Hepatocyte (in vitro differentiated cells): ENCODE measurements around the gene RUNX1. TPM values are rescaled to one million over a fixed set of nuclear protein-coding genes. Genes with fewer than 3 reads are reported as not detected.

ENCODE experiments used
- DNase-seq: peaks from one replicate; pipeline ENCODE4 v3.0.0-alpha.2; 2016; ENCODE audit warnings: low spot score
- H2AFZ ChIP-seq: fragments of 200-600 bp; sonication (generic); 2 replicates; pipeline ENCODE4 v1.6.0; 2016; ENCODE audit warnings: antibody characterized with exemption, mild to moderate bottlenecking
- H3K27ac ChIP-seq: fragments of 200-600 bp; sonication (generic); 2 replicates; pipeline ENCODE4 v1.5.1; 2016; ENCODE audit warnings: mild to moderate bottlenecking
- H3K27me3 ChIP-seq: fragments of 200-600 bp; sonication (generic); 2 replicates; pipeline ENCODE4 v1.6.1; 2016
- H3K36me3 ChIP-seq: fragments of 200-600 bp; sonication (generic); replicated peaks from 2 replicates; pipeline ENCODE4 v1.5.1; 2016; ENCODE audit warnings: low read depth; ENCODE audit not compliant: insufficient read depth
- H3K4me1 ChIP-seq: fragments of 200-600 bp; sonication (generic); 2 replicates; pipeline ENCODE4 v1.5.1; 2016; ENCODE audit warnings: mild to moderate bottlenecking, moderate library complexity; ENCODE audit not compliant: insufficient read depth
- H3K4me2 ChIP-seq: fragments of 200-600 bp; sonication (generic); 2 replicates; pipeline ENCODE4 v1.6.0; 2016
- H3K4me3 ChIP-seq: fragments of 200-600 bp; sonication (generic); 2 replicates; pipeline ENCODE4 v1.5.1; 2016; ENCODE audit warnings: mild to moderate bottlenecking
- H3K79me2 ChIP-seq: fragments of 200-600 bp; sonication (generic); 2 replicates; pipeline ENCODE4 v1.6.0; 2017; ENCODE audit warnings: mild to moderate bottlenecking
- H3K9me2 ChIP-seq: fragments of 200-600 bp; sonication (generic); replicated peaks from 2 replicates; pipeline ENCODE4 v1.6.0; 2017; ENCODE audit warnings: mild to moderate bottlenecking; ENCODE audit not compliant: insufficient read depth
- H3K9me3 ChIP-seq: fragments of 200-600 bp; sonication (generic); 2 replicates; pipeline ENCODE4 v1.5.1; 2016; ENCODE audit warnings: low read depth, mild to moderate bottlenecking
- H4K20me1 ChIP-seq: fragments of 200-600 bp; sonication (generic); 2 replicates; pipeline ENCODE4 v1.6.0; 2016; ENCODE audit warnings: mild to moderate bottlenecking; ENCODE audit not compliant: insufficient read depth, poor library complexity, severe bottlenecking
- CTCF ChIP-seq: fragments of 200-600 bp; sonication (generic); IDR thresholded peaks from 2 replicates; pipeline ENCODE4 v1.5.1; 2016; ENCODE audit warnings: antibody characterized with exemption, mild to moderate bottlenecking; ENCODE audit not compliant: poor library complexity
- EZH2 ChIP-seq: fragments of 200-600 bp; sonication (generic); IDR thresholded peaks from 2 replicates; pipeline ENCODE4 v1.6.1; 2016; ENCODE audit warnings: antibody characterized with exemption, mild to moderate bottlenecking, borderline replicate concordance
- EZH2phosphoT487 ChIP-seq: fragments of 200-600 bp; sonication (generic); IDR thresholded peaks from one replicate; pipeline ENCODE4 v1.6.1; 2018; ENCODE audit warnings: antibody characterized with exemption, mild to moderate bottlenecking, low read depth, moderate library complexity; ENCODE audit not compliant: unreplicated experiment, severe bottlenecking
- WGBS: methylation state at CpG from one replicate; pipeline ENCODE4 v1.1.6; 2016; ENCODE audit warnings: low lambda C conversion rate; ENCODE audit errors: missing lambda C conversion rate; 5-methylcytosine and 5-hydroxymethylcytosine counted together
- polyA plus RNA-seq: library from polyadenylated mRNA; unstranded; fragments of >200 nt; fragmentation: Nextera tagmentation; extraction: Ambion mirVana; gene quantifications from 2 replicates; pipeline ENCODE4 v1.2.1, GENCODE V29; 2016
- total RNA-seq: library from RNA; depleted of rRNA; stranded (reverse); fragments of >200 nt; gene quantifications from 2 replicates; pipeline ENCODE4 v1.2.3, GENCODE V29; 2014

RUNX1 gene
- total and polyA plus RNA-seq, 2 experiments from 2014 or later: 8.5 to 10.9 TPM

GRCh38 chr21:34836933-34837505 lies 212.1 kb downstream of the RUNX1 start:
- no peaks in the 10 kb centered on the region for H4K20me1 ChIP-seq
- peaks cover 21% of the 10 kb centered on the region for H3K79me2 ChIP-seq

GRCh38 chr21:34836103-34836932 lies 212.8 kb downstream of the RUNX1 start:
- H3K79me2 ChIP-seq: peaks cover 14% of the 10 kb centered on the region
- no peaks in the 10 kb centered on the region for H3K9me2 ChIP-seq
- peak overlapping the region; percentile 59 for H3K4me2 ChIP-seq
- DNase-seq: peak; percentile 85
- TF ChIP-seq EZH2 (no peak), CTCF (no peak), EZH2phosphoT487 (no peak)
- no peaks in the 10 kb centered on the region for H3K36me3 ChIP-seq
- 62% methylated on average over 13 of the region's 13 CpGs for WGBS
- peak overlapping the region; percentile 87 for H3K27ac ChIP-seq
- no peaks in the 10 kb centered on the region for H3K27me3 ChIP-seq
- no peak overlapping the region for H3K4me3 ChIP-seq
- peaks cover 23% of the 10 kb centered on the region for H3K4me1 ChIP-seq
- H4K20me1 ChIP-seq: no peaks in the 10 kb centered on the region
- no peaks in the 10 kb centered on the region for H3K9me3 ChIP-seq
- H2AFZ ChIP-seq: no peak overlapping the region

More at GRCh38 chr21:34836933-34837505, 212.1 kb downstream of the RUNX1 start:
- H3K9me3 ChIP-seq: no peaks in the 10 kb centered on the region
- H3K27ac ChIP-seq: peak overlapping the region; percentile 87
- H3K4me2 ChIP-seq: peak overlapping the region; percentile 59
- TF ChIP-seq EZH2phosphoT487 (no peak), EZH2 (no peak), CTCF (no peak)
- no peak overlapping the region for H3K4me3 ChIP-seq
- no peaks in the 10 kb centered on the region for H3K9me2 ChIP-seq
- WGBS: 59% methylated on average over 4 of the region's 4 CpGs
- H2AFZ ChIP-seq: no peak overlapping the region
- no peak for DNase-seq
- peaks cover 23% of the 10 kb centered on the region for H3K4me1 ChIP-seq
- H3K36me3 ChIP-seq: no peaks in the 10 kb centered on the region
- H3K27me3 ChIP-seq: no peaks in the 10 kb centered on the region

DNA sequence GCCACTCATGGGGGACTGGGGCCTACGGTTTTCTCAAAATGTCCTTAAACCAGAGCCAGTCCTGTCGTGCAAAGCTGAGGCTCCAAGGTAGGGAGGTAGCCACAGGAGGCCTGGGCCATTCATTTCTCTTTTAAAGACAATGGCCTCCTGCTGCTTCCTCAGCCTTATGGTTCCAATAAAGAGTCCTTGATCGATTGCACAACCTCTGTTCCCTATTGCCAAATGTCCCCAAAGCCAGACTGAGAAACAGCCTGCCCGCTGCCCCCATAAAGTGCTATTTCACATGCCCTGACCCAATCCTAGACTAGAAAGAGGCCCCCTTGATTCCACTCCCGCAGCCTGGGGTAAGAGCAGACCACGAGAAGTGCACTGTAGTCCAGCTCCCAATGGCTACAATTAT lies 213.6 kb downstream of the RUNX1 start:
- Histone ChIP-seq H4K20me1 (no peaks in the 10 kb centered on the region), H2AFZ (no peak overlapping the region), H3K4me2 (peak overlapping the region; percentile 17), H3K4me3 (no peak overlapping the region), H3K4me1 (peaks cover 23% of the 10 kb centered on the region), H3K27ac (peak overlapping the region; percentile 87), H3K9me2 (no peaks in the 10 kb centered on the region), H3K27me3 (no peaks in the 10 kb centered on the region), H3K79me2 (peaks cover 11% of the 10 kb centered on the region), H3K9me3 (no peaks in the 10 kb centered on the region), H3K36me3 (no peaks in the 10 kb centered on the region)
- no peak for DNase-seq
- 71% methylated on average over 6 of the region's 6 CpGs for WGBS
- TF ChIP-seq EZH2 (no peak), EZH2phosphoT487 (no peak), CTCF (no peak)
